H1 (cell line): ENCODE results near the gene ATPAF1. TPM values are rescaled to one million over a fixed set of nuclear protein-coding genes. Genes with fewer than 3 reads are reported as not detected.

Experiments used
- CEBPB ChIP-seq: IDR thresholded peaks from 2 replicates; pipeline ENCODE4 v1.6.1; 2012; ENCODE audit warnings: low read depth, low read length
- CHD1 ChIP-seq: IDR thresholded peaks from 2 replicates; pipeline ENCODE4 v1.6.1; 2012; ENCODE audit warnings: low read depth, low read length, improper control_type of control experiment
- CHD7 ChIP-seq: fragments of 300-600 bp; sonication (generic); IDR thresholded peaks from 2 replicates; pipeline ENCODE4 v1.7.1; 2012; ENCODE audit warnings: low read length, moderate library complexity, mild to moderate bottlenecking, inconsistent platforms; ENCODE audit not compliant: insufficient replicate concordance
- KDM4A ChIP-seq: IDR thresholded peaks from one replicate; pipeline ENCODE4 v1.7.1; 2012; ENCODE audit warnings: low read depth, mild to moderate bottlenecking, moderate library complexity, low read length, inconsistent platforms; ENCODE audit not compliant: severe bottlenecking
- KDM5A ChIP-seq: fragments of 200-600 bp; IDR thresholded peaks from 2 replicates; pipeline ENCODE4 v1.7.1; 2012; ENCODE audit warnings: mild to moderate bottlenecking, low read length, inconsistent platforms, mixed read lengths
- POU5F1 ChIP-seq: IDR thresholded peaks from 2 replicates; pipeline ENCODE4 v1.6.1; 2011; ENCODE audit warnings: low read depth, mild to moderate bottlenecking, low read length, moderate library complexity
- RBBP5 ChIP-seq: IDR thresholded peaks from 2 replicates; pipeline ENCODE4 v1.7.1; 2012; ENCODE audit warnings: low read depth, mild to moderate bottlenecking, inconsistent platforms, low read length, moderate library complexity, borderline replicate concordance
- SUZ12 ChIP-seq: fragments of 200-600 bp; sonication (generic); IDR thresholded peaks from 2 replicates; pipeline ENCODE4 v1.6.1; 2012; ENCODE audit warnings: mild to moderate bottlenecking, inconsistent platforms, low read length, moderate library complexity, mixed read lengths
- TCF12 ChIP-seq: IDR thresholded peaks from 2 replicates; pipeline ENCODE4 v1.6.1; 2011; ENCODE audit warnings: low read depth, mild to moderate bottlenecking, low read length
- USF2 ChIP-seq: IDR thresholded peaks from 2 replicates; pipeline ENCODE4 v1.6.1; 2011; ENCODE audit warnings: low read length, improper control_type of control experiment
- ZNF274 ChIP-seq: IDR thresholded peaks from 2 replicates; pipeline ENCODE4 v1.7.0; 2012; ENCODE audit warnings: low read length, borderline replicate concordance; ENCODE audit errors: extremely low read depth
- polyA plus RNA-seq, 7 experiments: library from polyadenylated mRNA; depleted of rRNA in 3 of 7; stranded (reverse) in 5 of 7; unstranded in 2 of 7; fragments of >200 nt in 5 of 7; fragments of 200-250 nt in 2 of 7; gene quantifications; 1 replicate in 5 of 7; 2 replicates in 1 of 7; 4 replicates in 1 of 7; pipeline versions ENCODE4 v1.2.1 to v1.2.3, GENCODE V29; 2011 to 2013; ENCODE audit warnings: missing spikeins in 2 of 7, mixed read lengths in 2 of 7
- total RNA-seq: library from RNA; stranded (reverse); fragmentation: NEBNext Ultra II Directional; extraction: Animal tissue kit (Norgen Biotek cat#: 25700); gene quantifications from 2 replicates; pipeline ENCODE4 v1.2.1, GENCODE V29; 2021

ATPAF1 gene
- total and polyA plus RNA-seq, 2 of the 8 experiments (the other 6 are each of a cell fraction or from before 2014, with no cell fraction given): 46.7 to 55.9 TPM

- no peak for TF ChIP-seq CHD7
- no peak for TF ChIP-seq RBBP5
- no peak for TF ChIP-seq USF2
- no peak for TF ChIP-seq KDM5A
- no peak for TF ChIP-seq KDM4A
- TF ChIP-seq CHD1: no peak
- no peak for TF ChIP-seq ZNF274
- no peak for TF ChIP-seq SUZ12
- TF ChIP-seq TCF12: no peak
- no peak for TF ChIP-seq CEBPB
- no peak for TF ChIP-seq POU5F1
- TF ChIP-seq, all 59 proteins: peak for 0
Observed at GRCh38 chr1:46596036-46596435, 72.1 kb downstream of the ATPAF1 start (continued).
